ENCODE results near the gene NEIL3. TPM values are rescaled to one million over a fixed set of nuclear protein-coding genes. Genes with fewer than 3 reads are reported as not detected.

NEIL3 gene
- polyA plus RNA-seq, 1 donor (not counting 4 experiments of a cell fraction or from before 2014, with no cell fraction given) = 7.6 TPM

DNA sequence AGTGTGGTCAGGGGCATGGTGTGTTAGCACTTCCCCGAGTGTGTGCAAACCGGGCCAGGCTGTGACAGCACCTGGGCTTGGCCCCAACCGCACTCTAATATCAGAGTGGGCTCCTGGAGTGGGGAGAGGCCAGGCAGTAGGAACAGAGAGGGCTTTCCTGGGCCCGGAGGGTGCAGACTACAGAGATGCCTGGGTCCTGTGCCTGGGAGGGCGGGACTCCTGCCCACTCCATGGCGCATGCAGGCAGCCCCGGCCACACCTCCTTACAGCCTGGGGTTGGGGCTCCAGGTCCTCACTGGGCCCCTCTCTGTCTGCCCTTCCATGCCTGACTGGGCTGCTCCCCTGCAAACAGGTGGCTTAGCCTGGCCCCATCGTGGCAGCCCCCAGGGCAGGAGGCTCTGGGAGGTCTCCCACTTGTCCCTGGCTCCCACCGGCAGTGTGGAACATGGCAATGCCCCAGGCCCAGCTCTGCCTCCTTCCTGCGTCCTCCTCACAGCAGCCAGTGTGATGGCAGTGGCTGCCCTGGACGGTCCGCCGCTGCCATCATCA lies 72.2 kb downstream of the NEIL3 start:
- no peaks in the 10 kb centered on the region for H4K20me1 ChIP-seq (ENCODE audit: control insufficient read depth, extremely low read depth, insufficient read depth, low read length)
- H3K4me2 ChIP-seq (ENCODE audit: control insufficient read depth, extremely low read depth, insufficient read depth, low read depth, low read length) = no peak overlapping the region
- FAIRE-seq (no peak), DNase-seq (ENCODE audit: low read depth, low spot score) (no peak)
- dilution Hi-C loops (cut with MboI; ENCODE audit: extremely low pct_ligation_motif_present, low sequenced_read_pairs) = no loop called here
- no peak overlapping the region for H2AFZ ChIP-seq (ENCODE audit: control insufficient read depth, low read length)
- H3K9me1 ChIP-seq (ENCODE audit: control insufficient read depth, extremely low read depth, insufficient read depth, low read length) = no peaks in the 10 kb centered on the region
- no peaks in the 10 kb centered on the region for H3K9me3 ChIP-seq (ENCODE audit: control insufficient read depth, low read depth, low read length)
- TF ChIP-seq, protein P1, sequence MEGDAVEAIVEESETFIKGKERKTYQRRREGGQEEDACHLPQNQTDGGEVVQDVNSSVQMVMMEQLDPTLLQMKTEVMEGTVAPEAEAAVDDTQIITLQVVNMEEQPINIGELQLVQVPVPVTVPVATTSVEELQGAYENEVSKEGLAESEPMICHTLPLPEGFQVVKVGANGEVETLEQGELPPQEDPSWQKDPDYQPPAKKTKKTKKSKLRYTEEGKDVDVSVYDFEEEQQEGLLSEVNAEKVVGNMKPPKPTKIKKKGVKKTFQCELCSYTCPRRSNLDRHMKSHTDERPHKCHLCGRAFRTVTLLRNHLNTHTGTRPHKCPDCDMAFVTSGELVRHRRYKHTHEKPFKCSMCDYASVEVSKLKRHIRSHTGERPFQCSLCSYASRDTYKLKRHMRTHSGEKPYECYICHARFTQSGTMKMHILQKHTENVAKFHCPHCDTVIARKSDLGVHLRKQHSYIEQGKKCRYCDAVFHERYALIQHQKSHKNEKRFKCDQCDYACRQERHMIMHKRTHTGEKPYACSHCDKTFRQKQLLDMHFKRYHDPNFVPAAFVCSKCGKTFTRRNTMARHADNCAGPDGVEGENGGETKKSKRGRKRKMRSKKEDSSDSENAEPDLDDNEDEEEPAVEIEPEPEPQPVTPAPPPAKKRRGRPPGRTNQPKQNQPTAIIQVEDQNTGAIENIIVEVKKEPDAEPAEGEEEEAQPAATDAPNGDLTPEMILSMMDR (optimal IDR thresholded peaks at IDR 0.05 in 1 of 3, IDR thresholded peaks at IDR 0.05 in 1 of 3, conservative IDR thresholded peaks at IDR 0.05 in 1 of 3; ENCODE audit: extremely low read depth in 1 of 3, insufficient read depth in 2 of 3, low read length in 3 of 3) = no peak
- TF ChIP-seq EZH2 (IDR thresholded peaks at IDR 0.05; ENCODE audit: low read length) = no peak
- H3K27ac ChIP-seq (ENCODE audit: control insufficient read depth, insufficient read depth, low read length) = no peak overlapping the region
- no peaks in the 10 kb centered on the region for H3K4me1 ChIP-seq (ENCODE audit: control insufficient read depth, extremely low read depth, insufficient read depth, low read length)
- no peaks in the 10 kb centered on the region for H3K79me2 ChIP-seq (ENCODE audit: control insufficient read depth, insufficient read depth, low read length)
- no peak overlapping the region for H3K9ac ChIP-seq (ENCODE audit: control insufficient read depth, extremely low read depth, insufficient read depth, low read length)
- H3K4me3 ChIP-seq (ENCODE audit: control insufficient read depth in 2 of 3, extremely low read depth in 1 of 3, insufficient read depth in 2 of 3, low read depth in 1 of 3, low read length in 3 of 3) = no peak overlapping the region
- H3K36me3 ChIP-seq (ENCODE audit: control insufficient read depth in 2 of 2, extremely low read depth in 1 of 2, insufficient read depth in 2 of 2, low read length in 2 of 2) = no peaks in the 10 kb centered on the region
- H3K27me3 ChIP-seq (ENCODE audit: control insufficient read depth, extremely low read depth, insufficient read depth, low read length) = no peaks in the 10 kb centered on the region

DNA sequence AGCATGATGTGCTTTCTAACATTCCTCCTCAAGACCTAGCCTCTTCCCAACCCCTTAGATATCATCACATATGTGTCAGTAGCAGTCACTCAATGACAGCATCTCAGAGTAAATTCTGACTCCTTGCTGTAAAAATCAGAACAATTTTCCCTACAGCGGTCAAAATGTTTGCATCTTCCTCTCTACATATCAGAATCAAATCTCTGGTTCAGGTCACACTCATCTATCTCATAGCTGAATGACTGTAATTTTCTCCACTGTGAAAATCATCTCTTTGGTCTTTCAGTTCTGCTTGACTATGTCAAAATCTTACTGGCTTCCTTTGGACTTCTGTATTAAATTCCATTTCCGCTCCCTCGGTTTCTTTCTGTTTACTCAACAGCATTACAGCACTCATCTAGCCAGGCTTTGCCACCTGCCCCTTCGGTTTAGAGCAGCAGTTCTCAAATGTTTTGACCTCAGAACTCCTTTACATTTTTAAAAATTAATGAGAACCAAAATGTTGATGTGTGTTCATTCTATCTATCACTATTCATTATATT lies 75.3 kb downstream of the NEIL3 start:
- DNase-seq (ENCODE audit: low read depth, low spot score) = no peak
- no peaks in the 10 kb centered on the region for H3K4me1 ChIP-seq (ENCODE audit: control insufficient read depth, extremely low read depth, insufficient read depth, low read length)
- no peaks in the 10 kb centered on the region for H3K9me3 ChIP-seq (ENCODE audit: control insufficient read depth, low read depth, low read length)
- no peak overlapping the region for H3K4me3 ChIP-seq (ENCODE audit: control insufficient read depth in 2 of 3, extremely low read depth in 1 of 3, insufficient read depth in 2 of 3, low read depth in 1 of 3, low read length in 3 of 3)
- H3K9me1 ChIP-seq (ENCODE audit: control insufficient read depth, extremely low read depth, insufficient read depth, low read length) = no peaks in the 10 kb centered on the region
- H3K79me2 ChIP-seq (ENCODE audit: control insufficient read depth, insufficient read depth, low read length) = no peaks in the 10 kb centered on the region
- H3K27ac ChIP-seq (ENCODE audit: control insufficient read depth, insufficient read depth, low read length) = no peak overlapping the region
- no peak overlapping the region for H3K9ac ChIP-seq (ENCODE audit: control insufficient read depth, extremely low read depth, insufficient read depth, low read length)
- dilution Hi-C loops (cut with MboI; ENCODE audit: extremely low pct_ligation_motif_present, low sequenced_read_pairs) = no loop called here
- H3K36me3 ChIP-seq (ENCODE audit: control insufficient read depth in 2 of 2, extremely low read depth in 1 of 2, insufficient read depth in 2 of 2, low read length in 2 of 2) = no peaks in the 10 kb centered on the region
- H4K20me1 ChIP-seq (ENCODE audit: control insufficient read depth, extremely low read depth, insufficient read depth, low read length) = no peaks in the 10 kb centered on the region
- H3K4me2 ChIP-seq (ENCODE audit: control insufficient read depth, extremely low read depth, insufficient read depth, low read depth, low read length) = no peak overlapping the region
- FAIRE-seq = no peak
- H3K27me3 ChIP-seq (ENCODE audit: control insufficient read depth, extremely low read depth, insufficient read depth, low read length) = no peaks in the 10 kb centered on the region
- no peak for TF ChIP-seq EZH2 (IDR thresholded peaks at IDR 0.05; ENCODE audit: low read length)
- TF ChIP-seq, protein P1 (optimal IDR thresholded peaks at IDR 0.05 in 1 of 3, IDR thresholded peaks at IDR 0.05 in 1 of 3, conservative IDR thresholded peaks at IDR 0.05 in 1 of 3; ENCODE audit: extremely low read depth in 1 of 3, insufficient read depth in 2 of 3, low read length in 3 of 3) = no peak
- H2AFZ ChIP-seq (ENCODE audit: control insufficient read depth, low read length) = no peak overlapping the region

All from keratinocyte (primary cell).